HG03521 (cell line): ENCODE measurements around the gene MNDA.

Source experiments
- ATAC-seq: cut with Tn5 transposase; IDR thresholded peaks from one replicate; pipeline ENCODE4 v1.9.1; 2021; ENCODE audit warnings: mild to moderate bottlenecking, moderate library complexity; ENCODE audit not compliant: unreplicated experiment

The MNDA gene

DNA sequence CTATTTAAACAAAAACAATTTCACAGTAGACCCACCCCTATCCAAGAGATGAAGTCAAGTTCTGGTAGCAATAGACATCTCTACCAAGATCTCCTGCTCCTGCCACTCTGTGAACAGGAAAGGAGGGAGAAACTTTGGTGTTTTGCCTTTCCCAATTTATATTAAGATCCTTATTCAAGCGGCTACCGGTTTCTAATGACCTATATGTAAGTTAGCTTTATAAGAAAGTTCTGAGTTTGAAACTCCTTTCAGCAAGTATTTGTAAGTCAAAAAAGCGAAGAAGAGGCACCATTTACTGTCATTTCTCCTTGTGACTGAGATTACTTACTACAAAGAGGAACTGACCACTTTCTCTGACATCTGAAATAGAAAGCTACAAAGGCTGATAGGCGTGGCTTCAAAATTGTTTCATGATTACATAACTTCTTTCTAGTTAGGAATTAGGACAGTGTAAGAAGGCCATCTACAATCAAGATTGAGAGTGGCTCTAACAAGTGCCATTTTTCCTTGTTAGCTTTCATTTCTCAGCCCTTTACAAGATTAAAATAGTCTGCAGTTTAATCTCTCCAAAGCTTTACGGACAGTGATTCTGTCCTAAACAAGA is at the start of gene MNDA:
MNDA (plus strand) TSS at position 448 of the 604 bp plus-strand sequence. CDS start 10,803 bp downstream, outside the sequence.
- ATAC-seq: peak; percentile 83

DNA sequence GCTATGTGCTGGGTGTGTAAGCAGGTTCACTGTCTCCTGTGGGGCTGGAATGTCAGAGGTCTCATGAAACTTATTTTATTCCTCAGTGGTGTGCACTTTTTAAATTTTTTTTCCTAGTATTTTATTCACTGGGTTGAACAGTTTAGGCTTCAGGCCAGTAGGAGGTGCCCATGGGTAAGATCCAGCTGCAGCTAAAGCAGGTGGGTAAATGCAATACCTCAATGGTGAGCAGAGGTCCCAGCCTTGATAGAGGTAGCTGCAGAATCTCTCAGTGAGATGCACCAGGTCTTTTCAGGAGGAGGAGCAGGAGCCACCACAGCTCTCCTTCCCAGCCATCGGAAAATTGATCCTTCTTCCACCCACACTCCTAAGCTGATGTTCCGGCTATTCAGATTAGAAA is 37.5 kb upstream of the MNDA start:
- ATAC-seq: no peak

DNA sequence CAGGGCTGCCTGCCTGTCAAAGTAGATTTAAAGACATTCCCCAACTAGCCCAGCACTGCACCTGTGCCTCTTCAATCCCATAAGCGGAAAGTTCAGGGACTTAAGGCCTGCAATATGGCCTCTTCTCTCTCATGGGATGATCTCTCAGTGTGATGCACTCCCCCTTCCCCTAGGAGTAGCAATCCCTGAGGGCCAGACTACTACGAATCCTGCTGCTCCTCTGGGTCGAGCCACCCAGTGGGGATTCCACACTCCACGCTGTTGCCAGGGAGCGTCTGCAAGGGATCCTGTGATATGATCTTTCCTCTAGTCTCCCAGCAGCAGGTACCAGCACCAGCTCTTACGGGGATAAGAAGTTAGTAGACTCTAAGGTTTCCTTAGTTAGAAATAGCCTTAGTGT is 36.9 kb upstream of the MNDA start:
- no peak for ATAC-seq

DNA sequence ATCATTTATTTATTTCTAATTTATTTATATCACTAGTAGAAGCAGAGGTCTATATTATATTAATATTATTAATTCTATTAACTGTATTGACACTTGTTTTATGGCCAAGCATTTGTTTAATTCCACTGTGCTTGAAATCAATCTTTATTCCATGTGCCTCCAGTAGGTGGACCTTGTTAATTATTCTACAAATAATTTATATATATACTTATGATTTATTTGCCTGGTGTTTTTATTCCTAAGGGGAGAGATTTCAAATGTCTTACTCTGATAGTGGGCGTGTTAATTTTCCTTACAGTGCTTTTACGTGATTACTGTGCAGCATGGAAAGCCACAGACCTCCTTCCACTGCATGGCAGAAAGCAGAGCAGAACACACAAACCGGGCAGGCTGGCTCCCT is 32.6 kb upstream of the MNDA start:
- ATAC-seq: no peak

DNA sequence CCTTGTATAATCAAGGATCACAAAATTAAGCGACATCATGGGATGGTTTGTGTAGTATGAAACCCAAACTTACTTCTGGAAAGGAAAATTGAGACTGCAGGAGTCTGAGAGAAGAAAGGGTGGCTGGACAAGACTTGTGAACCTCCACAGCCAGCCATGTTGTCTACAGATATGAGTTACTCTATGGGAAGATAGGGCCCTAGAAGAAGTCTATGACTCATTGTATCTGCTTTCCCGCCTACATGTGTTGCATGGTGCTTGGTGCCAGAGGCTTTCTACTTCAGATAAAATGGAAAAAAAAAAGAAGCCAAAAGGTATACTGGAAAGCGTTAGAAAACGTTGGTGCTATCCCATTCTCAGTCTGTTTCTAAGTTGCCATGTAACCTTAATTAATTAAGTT is 31.5 kb upstream of the MNDA start:
- no peak for ATAC-seq

DNA sequence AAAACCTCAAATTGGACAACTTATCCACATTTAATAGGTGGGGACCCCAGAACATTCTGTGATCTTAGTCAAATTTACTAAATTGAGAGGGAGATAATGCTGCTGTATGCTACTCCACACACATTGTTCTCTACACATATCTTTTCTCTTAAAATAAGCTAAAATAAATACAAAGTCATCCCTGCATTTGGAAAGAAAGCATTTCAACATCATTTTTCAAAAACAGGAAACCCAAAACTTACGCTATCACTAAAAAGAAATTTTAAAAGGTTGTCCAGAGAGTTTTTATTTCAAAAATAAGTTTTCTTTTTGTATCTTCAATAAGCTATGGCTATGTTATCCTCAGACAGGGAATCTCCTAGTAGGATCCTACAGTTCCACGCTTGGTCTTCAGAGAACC is 30.6 kb upstream of the MNDA start:
- no peak for ATAC-seq

DNA sequence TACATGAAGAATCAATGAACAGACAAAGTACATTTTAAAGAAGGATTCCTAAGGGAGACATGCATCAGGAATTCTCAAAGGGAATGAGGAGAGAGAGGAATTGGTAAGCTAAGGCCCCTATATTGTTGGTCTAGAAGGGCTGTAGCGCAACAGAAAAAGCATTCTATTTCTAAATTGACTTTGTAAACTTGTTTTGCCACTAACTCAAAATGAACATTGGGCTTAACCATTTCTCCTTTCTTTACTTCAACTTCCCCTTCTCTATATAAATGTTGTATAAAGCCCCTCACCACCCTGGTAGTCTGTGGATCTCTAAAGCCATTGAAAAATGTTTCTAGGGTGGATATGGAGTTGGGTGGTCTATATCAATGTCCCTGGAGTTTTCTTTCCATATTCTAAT is 29.8 kb upstream of the MNDA start:
- ATAC-seq: no peak

DNA sequence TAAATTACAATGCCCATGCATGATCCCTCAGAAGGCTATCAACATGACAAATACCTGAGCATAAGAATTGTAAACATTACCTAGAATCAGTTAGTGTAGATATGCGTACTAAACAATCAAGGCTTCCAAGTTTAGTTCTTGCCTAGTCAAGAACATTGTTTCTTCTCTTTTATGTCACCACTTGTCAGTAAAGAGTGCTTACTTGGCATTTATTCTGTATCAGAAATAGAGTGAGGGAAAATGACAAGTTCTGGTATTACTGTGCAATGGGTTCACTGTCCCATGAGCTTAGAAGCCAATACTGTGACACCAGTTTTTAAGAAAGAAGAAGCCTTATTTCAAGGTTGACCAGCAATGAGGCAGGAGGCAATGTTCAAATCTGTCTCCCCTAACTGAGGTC is 27.5 kb upstream of the MNDA start:
- no peak for ATAC-seq

DNA sequence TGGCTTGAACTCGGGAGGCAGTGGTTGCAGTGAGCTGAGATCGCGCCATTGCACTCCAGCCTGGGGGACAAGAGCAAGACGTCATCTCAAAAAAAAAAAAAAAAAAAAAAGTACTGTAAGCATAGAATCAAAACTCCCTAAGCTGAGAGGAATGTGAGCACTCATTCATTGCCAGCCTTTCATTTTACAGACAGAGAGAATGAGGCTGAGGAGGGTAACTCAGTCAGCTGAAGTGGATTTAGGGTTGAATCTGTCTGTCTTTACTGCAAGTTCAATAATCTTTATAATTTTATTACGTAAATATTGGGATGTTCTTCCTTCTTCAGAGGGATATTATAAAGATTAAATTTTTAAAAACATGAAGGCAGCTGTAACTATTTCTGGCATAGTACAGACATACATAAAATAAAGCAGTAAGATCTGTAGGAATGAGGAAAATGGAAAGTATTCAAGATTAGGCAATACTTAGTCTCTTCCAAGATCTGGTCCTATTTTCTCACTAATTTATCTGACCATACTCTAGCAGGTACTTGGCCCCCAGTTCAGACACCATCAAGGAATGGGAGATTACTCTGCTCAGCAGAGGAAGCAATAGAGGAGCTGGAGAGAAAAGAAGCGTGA is 24.1 kb upstream of the MNDA start:
- ATAC-seq: no peak

DNA sequence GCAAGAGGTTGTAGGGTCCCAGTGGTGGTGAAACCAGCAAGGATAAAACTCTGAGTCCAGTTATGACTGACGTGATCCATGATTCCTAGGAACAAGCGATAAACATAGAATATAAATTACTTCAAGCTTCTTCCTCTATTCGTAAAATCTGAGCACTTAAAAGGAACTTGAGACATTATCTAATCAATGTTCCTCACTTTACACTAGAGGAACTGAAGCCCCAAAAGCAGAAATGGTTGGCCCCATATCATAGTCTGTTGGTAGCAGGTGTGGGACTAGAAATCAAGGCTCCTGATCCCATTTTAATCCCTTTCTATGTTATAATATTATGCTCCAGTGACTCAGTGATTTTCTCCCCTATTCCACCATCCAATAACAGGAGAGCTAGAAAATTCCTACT is 21.9 kb upstream of the MNDA start:
- ATAC-seq: no peak

DNA sequence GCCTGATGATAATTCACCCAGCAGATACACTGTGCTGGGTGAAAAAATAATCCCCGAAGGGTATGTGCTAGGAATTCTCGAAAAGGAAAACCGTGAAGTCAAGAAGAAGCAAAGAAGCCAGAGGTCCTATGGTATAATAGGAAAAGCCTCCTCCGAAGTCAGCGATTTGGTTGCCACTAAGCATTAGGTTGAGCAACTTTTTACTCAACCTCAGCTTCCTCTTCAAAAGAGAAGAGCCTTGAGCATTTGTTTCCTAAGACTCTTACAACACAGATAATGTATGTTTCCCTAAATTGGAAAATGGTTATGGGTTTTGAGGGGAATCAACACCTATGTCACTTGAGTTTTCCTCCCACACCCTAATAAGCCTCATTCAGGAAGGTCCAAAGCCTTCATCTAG is 21.3 kb upstream of the MNDA start:
- ATAC-seq: no peak

DNA sequence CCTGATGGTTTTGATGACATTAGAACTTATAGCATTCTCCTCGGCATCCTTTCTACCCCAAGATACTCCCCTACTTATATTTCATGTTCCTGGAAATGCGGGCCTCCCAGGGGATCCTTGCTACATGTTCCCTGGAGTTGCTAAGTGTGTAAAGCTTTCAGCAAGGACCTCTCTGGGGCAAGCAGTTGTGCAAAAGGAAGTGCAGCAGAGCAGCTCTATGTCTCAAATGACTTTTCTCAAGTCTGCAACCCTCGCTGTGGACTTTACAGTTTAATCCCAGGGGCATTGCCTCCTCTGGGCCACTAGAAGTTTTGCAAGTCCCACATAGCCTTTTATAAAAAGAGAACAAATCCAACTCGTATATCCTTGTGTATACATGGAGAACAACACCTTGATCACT is 20.8 kb upstream of the MNDA start:
- ATAC-seq: no peak

DNA sequence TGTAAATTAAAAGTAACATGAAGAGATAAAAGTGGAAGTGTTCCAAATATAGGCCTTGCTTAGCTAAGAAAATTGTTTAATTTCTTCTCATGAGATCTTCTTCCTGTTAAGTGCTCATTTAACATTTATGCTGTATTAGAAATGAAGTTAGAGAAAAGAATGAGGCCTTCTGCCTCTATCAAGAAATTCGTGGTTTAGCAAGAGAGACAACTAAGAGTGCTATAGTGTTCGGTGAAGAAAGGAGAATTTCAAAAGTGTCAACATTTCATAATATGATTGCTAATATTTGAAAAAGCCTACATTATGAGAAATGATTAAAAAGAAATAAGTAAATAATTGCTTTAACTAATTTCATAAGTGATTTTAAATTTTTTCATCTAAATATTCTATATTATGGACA is 18.8 kb upstream of the MNDA start:
- no peak for ATAC-seq

DNA sequence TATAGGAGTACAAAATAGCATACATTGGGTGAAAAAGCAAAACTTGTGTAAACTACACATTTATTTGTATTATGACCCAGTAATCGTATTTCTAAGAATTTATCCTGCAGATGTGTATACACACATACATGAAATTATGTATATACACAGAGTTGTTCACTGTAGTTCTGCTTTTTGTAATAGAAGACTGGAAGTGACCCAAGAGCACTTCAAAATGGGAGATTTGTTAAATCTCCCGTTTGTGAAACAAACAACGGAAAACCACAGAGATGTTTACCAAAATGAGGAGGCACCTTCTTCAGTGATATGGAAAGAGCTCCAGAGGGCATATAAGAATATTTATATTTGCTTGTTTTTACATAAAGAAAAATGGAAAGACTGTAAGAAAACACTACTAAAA is 18.0 kb upstream of the MNDA start:
- no peak for ATAC-seq

DNA sequence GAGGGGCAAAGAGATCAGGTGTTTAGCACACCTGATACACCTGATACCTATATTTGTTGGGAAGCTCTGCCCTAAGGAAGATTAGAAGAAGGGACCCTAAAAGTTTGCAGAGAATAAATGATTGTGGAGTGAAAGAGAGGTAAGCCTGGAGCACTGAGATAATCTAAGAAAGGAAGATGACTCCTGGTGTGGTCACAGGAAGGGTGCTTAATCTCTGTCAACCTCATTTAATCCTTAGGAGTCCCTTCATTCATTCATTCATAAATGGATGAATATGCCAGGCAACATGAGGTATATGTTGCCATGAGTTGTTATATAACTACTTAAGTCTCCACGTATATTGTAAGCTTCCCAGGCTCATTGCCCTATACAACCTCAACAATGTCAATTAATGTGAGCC is 16.2 kb upstream of the MNDA start:
- no peak for ATAC-seq

DNA sequence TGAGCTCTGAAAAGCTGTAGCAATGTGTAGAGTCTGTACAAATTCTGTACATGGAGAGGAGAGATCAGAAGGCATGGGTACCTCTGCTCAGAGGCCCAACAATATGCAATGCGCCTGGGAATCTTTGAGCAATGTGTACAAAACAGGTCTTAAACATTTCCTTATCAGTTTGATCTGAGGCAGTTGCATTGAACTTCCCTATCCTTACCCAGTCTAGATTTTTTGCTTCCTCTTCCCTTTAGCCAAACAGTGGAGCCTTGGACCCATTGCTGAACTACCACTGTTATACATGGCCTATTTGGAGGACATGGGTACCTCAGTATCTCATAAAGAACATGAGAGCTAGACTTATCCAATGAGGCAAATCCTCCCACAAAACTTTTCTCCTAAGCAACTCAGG is 12.6 kb upstream of the MNDA start:
- no peak for ATAC-seq

DNA sequence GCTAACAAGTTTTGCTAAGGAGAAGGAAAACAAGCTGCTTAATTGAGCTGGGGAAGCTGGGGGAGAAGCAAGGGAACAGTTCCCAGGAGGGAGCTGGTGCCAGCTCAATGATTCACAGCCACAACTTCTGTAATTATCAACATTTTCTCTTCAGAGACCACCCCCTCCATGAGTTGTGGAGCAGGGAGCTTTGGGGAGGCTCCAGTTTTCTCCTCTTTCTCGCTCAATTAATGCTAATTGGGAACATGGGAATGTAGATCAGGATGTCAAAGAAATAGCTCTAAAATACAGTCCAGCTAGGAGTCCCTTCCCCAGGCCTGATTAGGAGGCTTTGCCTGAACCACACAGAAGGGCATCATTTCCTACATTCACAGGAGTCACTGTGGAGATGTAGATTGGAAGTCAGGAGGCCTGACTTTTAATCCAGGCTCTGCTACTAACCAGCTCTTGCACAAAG is 12.1 kb upstream of the MNDA start:
- no peak for ATAC-seq

DNA sequence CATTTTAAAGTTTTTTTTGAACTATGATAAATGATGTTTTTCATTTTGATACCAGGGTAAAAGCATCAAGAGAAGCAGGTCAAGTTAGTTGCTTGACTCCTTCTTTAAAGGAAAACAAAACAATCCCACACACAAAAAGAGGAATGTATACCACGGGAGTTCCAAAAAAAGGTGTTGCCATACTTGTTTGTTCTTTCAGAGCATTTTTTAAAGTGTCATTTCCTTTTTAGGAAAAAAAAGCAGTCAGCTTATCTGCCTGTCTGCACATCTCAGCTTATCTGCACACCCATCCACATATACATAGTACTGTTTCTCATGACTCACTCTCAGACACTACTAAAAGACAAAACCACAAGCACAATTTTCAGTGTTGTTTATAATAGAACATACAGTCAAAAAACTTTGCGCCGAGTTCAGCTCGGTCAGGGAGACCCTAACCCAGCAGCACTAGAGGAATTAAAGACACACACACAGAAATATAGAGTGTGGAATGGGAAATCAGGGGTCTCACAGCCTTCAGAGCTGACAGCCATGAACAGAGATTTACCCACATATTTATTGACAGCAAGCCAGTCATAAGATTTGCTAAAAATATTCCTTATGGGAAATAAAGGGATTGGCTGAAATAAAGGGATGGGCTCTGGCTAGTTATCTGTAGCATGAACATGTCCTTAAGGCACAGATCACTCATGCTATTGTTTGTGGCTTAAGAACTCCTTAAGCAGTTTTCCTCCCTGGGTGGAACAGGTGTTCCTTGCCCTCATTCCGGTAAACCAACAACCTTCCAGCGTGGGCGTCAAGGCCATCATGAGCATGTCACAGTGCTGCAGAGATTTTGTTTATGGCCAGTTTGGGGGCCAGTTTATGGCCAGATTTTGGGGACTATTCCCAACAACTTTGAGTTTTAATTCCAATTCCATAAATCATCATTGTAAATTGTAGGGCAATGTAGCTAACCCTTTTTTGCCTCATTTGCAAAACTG is 11.4 kb upstream of the MNDA start:
- peak; percentile 66 for ATAC-seq

DNA sequence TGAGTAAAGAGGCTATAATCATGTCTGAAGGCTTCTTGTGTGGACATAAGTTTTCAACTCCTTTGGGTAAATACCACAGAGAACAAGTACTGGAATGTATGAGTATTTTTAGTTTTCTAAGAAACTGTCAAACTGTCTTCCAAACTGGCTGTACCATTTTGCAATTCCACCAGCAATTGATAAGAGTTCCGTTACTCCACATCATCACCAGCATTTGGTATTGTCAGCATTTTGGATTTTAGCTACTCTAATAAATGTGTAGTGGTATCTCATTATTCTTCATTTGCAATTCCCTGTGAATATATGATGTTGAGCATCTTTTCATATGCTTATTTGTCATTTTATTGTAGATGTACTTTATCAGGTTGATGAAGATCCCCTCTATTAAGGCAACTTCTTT is 9.4 kb upstream of the MNDA start:
- ATAC-seq: no peak

DNA sequence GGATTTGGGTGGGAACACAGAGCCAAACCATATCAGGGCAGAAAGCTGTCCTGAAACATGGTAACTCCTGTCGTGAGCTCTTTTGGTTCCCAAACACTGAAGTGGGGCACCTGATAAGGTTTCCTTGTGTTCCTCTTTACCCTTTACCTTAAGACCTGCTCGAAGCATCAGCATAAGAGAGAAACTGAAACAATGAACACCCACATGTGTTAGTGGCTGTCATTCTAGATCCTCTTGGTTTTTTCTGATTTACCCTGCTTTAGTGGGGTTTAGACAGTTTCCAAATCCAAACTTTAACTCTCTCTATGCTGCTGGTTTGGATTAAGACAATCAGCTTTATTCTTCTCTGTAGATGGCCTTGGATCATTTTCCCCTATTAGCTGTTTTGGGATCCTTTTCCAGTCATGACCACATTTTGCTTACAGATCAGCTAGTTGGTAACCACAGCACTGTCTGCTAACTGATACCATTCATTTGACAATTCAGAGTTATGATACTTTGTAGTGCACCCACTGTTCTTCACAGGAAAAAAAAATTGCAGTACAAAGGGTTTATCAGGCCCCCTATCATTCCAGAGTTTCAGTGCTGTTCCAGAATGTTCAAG is 975 bp upstream of the MNDA start:
- ATAC-seq: peak; percentile 66

DNA sequence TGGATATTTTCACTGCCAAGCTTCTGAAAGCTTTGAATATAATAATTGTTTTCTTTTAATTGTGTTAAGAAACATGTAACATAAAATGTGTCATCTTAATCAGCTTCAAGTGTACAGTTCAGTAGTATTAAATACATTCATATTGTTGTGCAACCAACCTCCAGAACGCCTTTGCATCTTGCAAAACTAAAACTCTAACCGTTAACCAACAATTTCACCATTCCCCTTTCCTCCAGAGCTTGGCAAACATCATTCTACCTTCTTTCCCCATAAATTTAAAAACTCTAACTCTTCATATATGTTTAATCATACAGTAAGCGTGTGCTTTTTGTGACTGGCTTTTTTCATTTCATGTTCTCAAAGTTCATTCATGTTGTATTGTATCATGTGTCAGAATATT is 2.1 kb downstream of the MNDA start:
- ATAC-seq: no peak
